Fibroblast of lung (primary cell): Measurements from ENCODE around the gene STRN3.

Experiments used
- CTCF ChIP-seq, 2 donors: IDR thresholded peaks in 1 of 2; conservative IDR thresholded peaks in 1 of 2; 1 replicate in 1 of 2; 2 replicates in 1 of 2; pipeline ENCODE4 v1.5.1; 2011 to 2012; ENCODE audit warnings: low read length in 2 of 2, control low read depth in 1 of 2, inconsistent platforms in 1 of 2, low read depth in 1 of 2, mild to moderate bottlenecking in 1 of 2
- EZH2 ChIP-seq: IDR thresholded peaks from 2 replicates; pipeline ENCODE4 v1.5.1; 2012; ENCODE audit warnings: low read length, control low read depth, mild to moderate bottlenecking; ENCODE audit errors: missing control alignments

- TF ChIP-seq CTCF (conservative IDR thresholded peaks at IDR 0.05 in 1 of 2, IDR thresholded peaks at IDR 0.05 in 1 of 2; ENCODE audit: low read depth in 1 of 2, low read length in 2 of 2) (no peak), EZH2 (no peak)
Observed at GRCh38 chr14:30994681-30995620, 31.2 kb downstream of the STRN3 start.
